HG03520 (cell line): ENCODE data around the gene RIPPLY3.

Experiments used
- ATAC-seq: cut with Tn5 transposase; IDR thresholded peaks from one replicate; pipeline ENCODE4 v1.9.1; 2021; ENCODE audit warnings: mild to moderate bottlenecking, moderate library complexity; ENCODE audit not compliant: unreplicated experiment

The RIPPLY3 gene

GRCh38 chr21:37058261-37058660 is 51.8 kb downstream of the RIPPLY3 start:
- no peak for ATAC-seq

- ATAC-seq, result no peak
These were observed 52.7 kb downstream of the RIPPLY3 start for GRCh38 chr21:37059181-37059580.

GRCh38 chr21:37060296-37060695 is 53.8 kb downstream of the RIPPLY3 start:
- no peak for ATAC-seq

DNA sequence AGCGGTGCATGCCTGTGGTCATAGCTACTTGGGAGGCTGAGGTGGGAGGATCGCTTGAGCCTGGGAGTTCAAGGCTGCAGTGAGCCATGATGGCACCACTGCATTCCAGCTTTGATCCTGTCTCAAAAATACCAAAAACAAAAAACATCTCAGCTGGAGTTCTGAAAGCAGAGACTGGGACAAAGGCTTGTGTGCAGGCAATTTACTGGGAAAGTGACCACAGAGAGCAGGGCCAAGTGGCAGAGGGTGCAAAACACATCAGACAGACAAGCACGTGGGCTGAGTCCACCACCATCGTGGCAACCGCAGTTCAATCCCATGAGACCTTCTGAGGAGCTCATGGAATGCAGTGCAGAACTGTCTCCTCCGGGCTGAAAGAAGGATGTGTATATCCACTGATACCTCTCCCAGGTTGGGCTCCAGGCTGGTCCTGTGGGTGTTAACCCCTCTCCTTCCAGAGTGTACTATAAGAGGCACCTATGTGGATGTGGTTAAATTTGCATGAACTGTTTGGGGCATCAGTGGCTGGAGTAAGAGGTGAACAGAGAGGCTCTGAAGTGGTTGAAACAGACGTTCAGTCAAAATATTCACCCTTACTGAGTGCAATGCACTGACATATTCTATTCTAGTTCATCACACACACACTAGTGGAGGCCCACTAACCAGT is 55.6 kb downstream of the RIPPLY3 start:
- no peak for ATAC-seq

- no peak for ATAC-seq
These were observed 56.1 kb downstream of the RIPPLY3 start for GRCh38 chr21:37062593-37062935.

DNA sequence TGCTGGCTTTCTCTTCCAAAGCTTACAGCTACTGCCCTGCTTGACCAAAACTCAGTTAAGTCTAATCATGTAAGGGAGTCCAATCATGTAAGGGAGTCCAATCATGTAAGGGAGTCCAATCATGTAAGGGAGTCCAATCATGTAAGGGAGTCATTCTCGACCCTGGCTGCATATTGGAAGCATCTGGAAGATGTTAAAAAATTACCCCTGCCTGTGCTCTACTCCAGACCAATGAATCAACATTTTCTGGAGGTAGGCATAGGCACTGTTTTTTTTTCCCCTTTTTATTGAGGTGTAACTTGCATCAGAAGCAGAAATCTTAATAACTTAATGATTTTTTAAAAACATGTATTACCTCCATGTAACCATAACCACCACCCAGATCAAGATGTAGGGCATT is 56.9 kb downstream of the RIPPLY3 start:
- no peak for ATAC-seq

GRCh38 chr21:37064841-37065240 is 58.3 kb downstream of the RIPPLY3 start:
- no peak for ATAC-seq

- no peak for ATAC-seq
These were observed 59.2 kb downstream of the RIPPLY3 start for GRCh38 chr21:37065561-37066177.
